Stimulated activated CD4-positive, alpha-beta T cell treated with anti-CD3 and anti-CD28 coated beads, Interleukin-15, amount 100 ng/mL, for 1 hour (primary cell): ENCODE results near the gene EFHB.
"Not testable (repeated sequence)": the region's sequence is repeated elsewhere in the genome, so short reads cannot be mapped to it uniquely, and the experiment has no call there.

Source experiments
- DNase-seq, 2 donors: peaks; one replicate each; pipeline ENCODE4 v3.0.0-alpha.2; 2020; ENCODE audit warnings: low read depth in 1 of 2, low spot score in 1 of 2

The EFHB gene

DNA sequence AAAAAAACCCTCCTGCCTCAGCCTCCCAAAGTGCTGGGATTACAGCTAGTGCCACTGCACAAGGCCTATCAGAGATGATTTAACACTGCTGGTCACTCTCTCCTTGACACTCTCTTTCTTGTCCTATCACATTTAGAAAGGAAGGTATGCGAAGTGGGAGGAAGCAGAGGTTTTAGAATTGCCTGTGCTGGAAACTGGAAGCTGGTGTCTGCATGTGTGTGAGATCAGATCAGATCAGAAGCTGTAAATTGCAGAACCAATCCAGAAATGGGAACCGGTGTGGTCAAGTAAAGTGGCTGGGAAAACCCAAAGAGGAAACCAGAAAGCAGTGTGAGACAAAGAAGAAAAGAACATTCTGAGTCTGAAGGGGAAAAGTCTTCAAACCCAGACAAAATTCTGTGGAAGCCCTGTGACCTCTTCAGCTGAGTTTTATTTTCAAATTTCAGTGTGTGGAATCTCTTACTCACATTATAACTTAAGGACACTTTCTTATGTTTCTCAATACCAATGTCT is 2.8 kb downstream of the EFHB start:
- DNase-seq: no peak

DNA sequence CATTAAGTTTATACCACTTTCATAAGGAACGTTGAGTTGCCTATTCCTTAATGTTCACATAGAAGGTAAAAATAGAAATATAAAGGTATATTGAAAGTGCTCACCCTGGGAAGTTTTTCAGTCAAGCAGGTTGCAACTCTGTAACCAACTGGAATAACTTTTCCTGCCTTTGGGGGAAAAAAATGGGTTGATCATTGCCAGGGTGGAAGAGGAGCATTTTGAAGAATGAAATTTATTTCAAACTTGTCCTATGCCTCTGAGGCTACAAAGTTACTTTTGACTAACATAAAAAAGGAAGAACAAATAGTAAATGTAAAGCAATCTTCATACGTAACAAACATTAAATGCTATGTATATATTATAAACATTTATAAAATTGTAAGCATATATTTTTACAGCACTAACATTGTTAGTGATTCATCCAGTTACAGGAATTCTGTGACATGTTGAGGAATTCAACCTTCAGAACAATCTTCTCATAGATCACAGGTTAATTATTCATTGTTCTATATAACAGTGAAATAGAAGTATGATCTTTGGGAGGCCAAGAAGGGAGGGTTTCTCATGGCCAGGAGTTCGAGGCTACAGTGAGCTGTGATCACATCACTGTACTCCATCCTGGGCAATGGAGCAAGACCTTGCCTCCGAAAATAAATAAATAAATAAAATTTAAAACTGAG is 13.5 kb downstream of the EFHB start:
- no peak for DNase-seq

DNA sequence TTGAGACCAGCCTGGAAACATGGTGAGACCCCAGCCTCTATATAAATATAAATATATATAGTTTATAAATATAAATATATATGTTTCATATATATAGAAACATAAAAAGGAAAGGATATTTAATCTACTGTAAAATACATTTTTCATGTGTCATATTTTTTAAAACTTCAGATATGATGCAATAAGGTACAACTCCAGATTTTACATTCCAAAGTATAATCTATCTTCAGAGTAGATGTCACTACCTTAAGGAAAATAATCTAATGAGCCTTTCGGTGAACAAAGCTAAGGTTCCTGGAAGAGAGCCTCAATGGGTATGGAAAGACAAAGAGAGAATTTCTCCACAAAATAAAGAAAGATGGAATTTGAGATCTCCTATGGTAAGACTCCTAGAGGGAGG is 16.9 kb downstream of the EFHB start:
- DNase-seq: no peak

DNA sequence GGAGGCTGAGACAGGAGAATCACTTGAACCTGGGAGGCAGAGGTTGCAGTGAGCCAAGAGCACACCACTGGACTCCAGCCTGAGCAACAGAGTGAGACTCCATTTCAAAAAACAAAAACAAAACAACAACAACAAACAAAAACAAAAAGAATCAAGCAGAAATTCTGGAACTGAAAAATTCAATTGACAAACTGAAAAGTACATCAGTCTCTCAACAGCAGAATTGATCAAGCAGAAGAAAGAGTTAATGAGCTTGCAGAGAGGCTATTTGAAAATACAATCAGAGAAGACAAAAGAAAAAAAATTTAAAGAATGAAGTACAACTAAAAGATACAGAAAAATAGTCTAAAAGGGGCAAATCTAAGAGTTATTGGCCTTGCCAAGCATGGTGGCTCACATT is 22.6 kb downstream of the EFHB start:
- DNase-seq: no peak

DNA sequence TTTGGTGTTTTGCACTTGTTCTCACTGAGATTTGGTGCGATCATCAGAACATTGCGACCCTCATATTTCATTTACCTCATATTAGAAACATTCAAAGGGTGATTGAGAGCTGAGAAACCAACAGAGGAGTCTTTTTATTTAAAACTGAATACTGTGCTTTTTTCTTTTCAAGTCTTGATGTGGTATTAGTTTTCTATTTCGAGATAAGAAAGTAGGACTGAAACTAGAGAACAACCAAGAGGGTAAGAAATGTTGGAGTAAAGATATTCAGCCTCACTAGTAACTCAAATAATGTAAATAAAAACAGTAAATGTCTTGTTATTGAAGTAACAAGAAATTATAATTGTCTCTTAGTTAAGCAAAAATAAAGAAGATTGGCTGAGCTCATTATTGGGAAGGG is 26.5 kb downstream of the EFHB start:
- DNase-seq: no peak

DNA sequence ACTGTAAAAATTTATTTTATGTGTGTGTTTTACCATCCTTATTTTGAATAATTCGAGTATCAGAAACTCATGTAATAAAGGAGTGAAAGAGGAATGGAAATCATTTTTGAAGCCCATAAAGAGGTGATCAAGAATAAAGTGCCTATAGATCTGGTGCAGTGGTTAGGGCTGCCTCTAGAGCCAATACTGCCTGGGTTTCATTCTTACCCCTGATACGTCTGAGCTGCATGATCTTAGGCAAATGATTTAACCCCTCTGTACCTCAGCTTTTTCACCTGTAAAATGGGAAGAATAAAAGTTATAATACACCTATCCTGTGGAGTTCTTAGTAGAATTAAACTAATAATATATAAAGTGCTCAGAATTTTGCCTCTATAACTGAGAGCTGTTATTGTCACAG is 30.4 kb downstream of the EFHB start:
- DNase-seq: no peak

DNA sequence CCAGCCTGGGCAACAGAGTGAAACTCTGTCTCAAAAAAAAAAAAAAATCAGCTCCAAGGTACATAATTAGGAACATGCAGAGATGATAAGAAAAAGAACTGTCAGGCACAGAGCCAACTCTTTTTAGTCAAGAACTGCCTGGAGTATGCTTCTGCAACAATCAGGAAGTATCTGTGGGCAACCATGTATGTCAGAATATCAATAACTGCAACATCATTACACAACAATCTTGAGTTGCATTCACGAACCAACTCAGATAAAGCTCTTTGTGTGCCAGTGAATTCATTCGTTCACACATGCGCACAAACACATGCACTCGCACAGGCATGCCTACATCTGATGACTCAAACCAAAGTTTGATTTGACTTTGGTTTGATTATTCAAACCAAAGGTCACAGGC is 32.1 kb downstream of the EFHB start:
- DNase-seq: no peak

DNA sequence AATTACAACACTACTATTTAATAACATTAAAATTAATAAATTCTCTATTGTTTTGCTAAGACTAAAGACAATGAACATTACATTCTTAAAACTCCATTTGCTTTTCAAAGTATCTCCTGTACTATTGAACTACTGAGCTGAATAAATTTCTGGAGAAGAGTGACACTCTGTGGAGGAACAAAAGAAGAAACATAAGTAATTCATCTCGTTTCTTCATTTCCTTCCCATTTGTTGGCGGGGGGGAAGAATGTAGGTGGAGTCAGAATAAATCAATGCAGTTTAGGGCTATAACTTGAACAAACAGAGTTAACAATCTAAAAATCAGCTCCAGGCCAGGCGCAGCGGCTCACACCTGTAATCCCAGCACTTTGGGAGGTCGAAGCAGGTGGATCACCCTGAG is 32.7 kb downstream of the EFHB start:
- no peak for DNase-seq

DNA sequence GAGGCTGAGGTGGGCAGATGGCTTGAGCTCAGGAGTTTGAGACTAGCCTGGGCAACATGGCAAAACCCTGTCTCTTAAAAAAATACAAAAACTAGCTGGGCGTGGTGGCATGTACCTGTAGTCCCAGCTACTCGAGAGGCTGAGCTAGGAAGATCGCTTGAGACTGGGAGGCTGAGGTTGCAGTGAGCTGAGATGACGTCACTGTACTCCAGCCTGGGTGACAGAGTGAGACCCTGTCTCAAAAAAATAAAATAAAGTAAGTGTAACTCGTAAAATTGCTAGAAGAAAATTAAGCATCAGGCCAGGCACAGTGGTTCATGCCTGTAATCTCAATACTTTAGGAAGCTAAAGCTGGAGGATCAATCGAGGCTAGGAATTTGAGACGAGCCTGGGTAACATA is 34.2 kb downstream of the EFHB start:
- not testable (repeated sequence) for DNase-seq

DNA sequence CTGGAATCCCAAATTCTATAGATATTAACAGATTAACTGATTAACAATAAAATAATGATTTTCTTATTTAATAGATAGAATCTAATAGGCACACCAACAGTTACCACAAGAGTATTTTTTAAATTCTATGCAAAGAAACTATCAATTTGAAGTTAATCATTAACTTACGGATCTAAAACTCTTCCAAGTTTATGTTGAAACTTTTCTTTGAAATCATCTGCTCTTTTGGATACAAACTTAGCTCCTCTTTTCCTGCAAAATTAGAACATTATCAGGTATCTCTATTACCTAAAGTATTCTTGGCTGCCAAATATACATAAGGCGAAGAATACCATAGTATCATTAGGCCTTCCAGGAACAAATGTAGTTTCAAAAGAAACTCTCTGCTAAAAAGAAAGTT is 34.8 kb downstream of the EFHB start:
- no peak for DNase-seq

DNA sequence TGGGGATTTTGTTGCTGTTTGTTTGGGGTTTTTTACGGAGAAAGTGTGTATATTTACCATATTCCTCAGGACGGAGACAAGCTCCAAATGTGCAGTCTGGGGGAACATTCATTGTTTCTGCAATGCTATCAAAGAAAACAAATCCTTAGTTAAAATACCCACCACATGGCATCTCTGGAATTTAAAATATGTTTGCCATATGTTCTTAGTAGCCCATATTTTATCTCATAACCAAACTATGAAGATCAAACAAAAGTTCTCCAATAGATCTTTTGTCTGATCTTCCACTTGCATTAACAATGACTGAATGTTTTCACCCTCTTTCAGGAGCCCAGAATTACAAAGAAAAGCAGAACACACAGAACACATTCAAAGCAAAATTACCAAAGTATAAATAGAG is 35.3 kb downstream of the EFHB start:
- no peak for DNase-seq

DNA sequence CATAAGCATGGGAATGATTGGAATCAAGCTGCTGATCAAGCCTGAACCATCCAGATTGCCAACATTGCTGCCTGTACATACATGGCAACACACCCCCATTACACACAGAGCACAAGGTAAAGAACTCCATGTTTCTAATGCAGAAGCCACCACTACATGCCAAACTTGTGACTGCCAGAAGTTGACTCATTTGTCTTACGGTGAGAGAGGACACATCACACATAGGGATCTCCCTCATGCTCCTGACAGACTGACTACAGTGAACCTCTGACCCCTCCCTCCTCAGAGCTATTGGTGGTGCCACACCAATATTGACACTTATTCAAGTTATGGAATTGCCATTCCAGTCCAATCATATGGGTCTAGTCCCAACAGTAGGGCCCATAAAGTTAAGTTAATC is 42.3 kb downstream of the EFHB start:
- no peak for DNase-seq

DNA sequence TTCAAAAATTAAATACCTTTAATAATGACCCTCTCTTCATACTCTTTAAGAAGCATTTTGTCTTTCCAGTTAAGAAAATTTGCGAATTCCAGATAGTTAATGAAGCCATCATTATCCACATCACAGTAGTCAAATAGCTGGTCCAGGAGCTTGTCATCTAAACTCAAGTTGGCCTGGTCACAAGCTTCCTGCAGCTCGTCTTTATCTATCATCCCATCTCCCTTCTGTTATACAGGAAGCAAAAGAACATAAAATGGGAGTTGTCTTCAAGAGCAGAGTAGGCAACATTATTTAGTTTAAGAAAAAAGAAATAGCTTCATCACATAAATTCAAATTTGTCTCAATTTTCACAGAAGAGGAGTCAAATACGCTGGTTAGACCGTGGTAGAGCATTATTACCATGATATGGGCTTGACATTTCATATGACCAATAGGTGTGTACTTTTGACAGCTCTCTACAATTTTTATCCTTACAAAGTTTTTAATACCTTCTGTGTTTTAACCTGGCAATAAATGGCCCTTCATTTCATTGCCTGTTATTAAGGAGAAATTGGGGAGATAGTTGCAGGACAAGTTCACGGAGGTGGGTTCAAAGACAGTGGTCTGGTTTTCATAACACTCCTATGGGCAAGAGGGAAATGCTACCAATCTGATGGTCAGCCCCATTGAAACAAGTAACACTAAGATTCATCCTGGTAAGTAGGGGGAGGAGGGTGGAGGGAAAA is 45.4 kb downstream of the EFHB start:
- no peak for DNase-seq

DNA sequence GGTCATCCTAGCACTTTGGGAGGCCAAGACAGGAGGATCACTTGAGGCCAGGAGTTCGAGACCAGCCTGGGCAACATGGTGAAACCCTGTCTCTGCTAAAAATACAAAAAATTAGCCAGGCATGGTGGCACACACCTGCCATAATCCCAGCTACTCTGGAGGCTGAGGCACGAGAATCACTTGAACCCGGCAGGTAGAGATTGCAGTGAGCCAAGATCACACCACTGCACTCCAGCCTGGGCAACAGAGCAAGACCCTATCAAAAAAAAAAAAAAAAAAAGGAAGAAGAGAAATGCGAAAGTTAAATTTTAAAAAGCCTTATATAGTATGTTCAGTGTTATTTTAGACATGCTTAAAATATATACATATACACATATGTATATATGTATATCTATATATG is 46.9 kb downstream of the EFHB start:
- DNase-seq: not testable (repeated sequence)

DNA sequence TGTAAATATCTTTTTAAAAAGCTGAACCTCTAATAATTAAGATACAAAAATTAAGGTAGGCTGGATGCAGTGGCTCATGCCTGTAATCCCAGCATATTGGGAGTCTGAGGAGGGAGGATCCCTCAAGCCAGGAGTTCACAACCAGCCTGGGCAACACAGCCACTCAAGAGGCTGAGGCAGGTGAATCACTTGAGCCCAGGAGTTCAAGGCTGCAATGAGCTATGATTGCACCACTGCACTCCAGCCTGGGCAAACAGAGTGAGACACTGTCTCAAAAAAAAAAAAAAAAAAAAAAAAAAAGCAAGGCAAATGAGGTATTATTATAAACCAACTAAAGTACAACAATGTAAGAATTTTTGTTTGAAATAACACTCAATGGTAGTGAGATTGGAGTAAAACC is 47.6 kb downstream of the EFHB start:
- DNase-seq: no peak

DNA sequence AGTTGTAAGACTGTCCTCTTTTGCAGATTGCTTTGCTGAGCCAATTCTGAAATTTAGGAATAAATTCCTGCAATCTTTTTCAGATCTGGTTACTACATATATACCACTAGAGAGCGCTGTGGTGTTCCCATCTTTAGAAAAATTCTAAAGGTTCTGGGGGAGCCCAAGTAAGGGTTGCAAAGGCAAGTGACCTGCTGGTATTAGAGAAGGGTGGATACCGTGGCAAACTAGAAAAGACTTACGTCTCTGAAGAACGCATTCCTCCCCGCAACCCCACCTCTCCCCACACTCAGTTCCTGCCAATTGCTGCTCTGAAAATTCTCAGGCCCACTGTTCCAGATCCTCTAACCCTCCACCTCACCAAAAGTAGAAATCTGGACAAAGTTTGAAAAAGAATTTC is 48.5 kb downstream of the EFHB start:
- DNase-seq: no peak

DNA sequence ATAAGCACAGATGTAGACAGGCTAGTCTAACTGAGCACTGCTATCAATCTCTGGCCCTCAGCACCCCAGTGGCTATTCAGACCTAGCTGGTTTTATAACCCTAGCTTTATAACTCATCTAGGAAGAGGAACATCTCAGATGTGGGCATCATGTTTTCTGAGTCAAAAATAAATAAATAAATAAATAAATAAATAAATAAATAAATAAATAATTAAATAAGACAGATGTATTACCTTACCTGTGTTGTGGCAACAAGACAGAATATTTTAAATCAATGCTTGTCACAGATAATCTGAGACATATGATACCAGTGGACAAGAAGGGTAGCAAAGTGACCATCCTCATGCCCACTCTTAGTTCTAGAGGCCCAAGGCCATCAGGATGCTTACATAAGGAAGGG is 52.2 kb downstream of the EFHB start:
- no peak for DNase-seq

DNA sequence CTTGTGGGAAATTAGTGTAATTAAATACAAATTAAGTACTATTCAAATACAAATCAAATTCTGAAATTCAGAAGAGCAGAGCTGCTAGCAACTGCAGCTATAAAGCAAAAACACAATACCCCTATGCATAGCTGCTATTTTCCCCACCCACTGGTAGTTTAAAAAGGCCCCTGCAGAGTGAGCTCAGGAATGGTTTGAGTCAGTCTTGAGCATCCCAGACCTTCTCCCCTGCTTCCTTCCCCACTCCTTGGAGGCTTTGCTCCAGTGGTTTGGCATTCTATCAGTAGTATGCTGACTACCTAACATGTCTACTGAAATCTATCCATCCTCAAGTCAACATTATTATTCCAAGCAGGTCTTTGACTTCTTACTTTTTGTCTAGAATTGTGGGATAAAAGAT is 53.0 kb downstream of the EFHB start:
- no peak for DNase-seq

DNA sequence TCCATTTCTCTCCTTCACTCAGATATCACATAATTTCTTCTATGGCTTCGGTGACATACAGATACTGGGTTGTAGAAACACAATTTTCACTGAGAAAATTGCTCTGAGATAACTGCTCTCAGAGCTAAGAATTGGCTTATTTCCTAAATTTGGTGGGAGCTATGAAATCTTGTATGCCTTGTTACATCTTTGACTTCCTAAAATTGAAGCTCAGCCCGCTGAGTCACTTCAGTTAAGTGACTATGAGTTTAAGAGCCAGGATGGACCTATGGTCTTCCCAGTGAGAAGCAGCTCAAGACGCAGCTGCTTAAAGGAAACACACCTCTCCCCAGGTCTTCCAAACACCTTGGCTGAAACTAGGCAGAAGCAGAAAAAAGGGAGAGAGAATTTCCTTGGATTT is 56.4 kb downstream of the EFHB start:
- DNase-seq: no peak

DNA sequence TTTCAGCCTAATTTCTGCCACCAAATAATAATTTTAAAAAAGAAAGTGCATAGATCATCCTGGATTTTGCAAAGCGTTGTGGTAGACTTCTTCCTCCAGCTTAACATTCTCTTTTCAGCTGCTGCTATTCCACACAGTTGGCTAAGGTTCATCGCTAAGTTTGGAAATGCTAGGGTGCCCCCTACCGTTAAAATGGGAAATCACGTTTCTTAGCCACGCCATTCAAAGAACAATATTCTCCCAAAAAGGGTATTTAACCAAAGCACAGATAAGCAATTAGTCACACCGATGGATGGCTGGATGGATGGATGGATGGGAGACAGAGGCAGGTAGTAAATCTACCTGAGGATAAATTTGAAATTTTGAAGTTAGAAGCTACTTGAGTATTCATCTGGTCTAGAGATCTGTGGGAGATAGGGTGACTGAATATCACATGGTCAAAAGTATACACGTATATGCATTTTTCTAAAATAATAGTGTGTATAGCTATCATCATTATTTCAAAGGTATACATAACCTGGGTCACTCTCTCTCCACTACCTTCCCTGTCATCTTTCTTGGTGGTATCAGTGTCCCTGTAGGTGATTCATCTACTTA is 67.2 kb downstream of the EFHB start:
- DNase-seq: no peak

DNA sequence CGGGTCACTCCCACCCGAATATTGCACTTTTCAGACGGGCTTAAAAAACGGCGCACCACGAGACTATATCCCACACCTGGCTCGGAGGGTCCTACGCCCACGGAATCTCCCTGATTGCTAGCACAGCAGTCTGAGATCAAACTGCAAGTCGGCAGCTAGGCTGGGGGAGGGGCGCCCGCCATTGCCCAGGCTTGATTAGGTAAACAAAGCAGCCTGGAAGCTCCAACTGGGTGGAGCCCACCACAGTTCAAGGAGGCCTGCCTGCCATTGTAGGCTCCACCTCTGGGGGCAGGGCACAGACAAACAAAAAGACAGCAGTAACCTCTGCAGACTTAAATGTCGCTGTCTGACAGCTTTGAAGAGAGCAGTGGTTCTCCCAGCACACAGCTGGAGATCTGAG is 78.7 kb downstream of the EFHB start:
- not testable (repeated sequence) for DNase-seq

DNA sequence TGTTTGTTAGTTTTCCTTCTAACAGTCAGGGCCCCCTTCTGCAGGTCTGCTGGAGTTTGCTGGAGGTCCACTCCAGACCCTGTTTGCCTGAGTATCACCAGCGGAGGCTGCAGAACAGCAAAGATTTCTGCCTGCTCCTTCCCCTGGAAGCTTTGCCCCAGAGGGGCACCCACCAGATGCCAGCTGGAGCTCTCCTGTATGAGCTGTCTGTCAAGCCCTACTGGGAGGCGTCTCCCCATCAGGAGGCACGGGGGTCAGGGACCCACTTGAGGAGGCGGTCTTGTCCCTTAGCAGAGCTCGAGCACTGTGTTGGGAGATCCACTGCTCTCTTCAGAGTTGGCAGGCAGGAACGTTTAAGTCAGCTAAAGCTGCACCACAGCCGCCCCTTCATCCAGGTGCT is 87.4 kb downstream of the EFHB start:
- not testable (repeated sequence) for DNase-seq
